Endothelial cell of umbilical vein (primary cell): Measurements from ENCODE around the gene ROCK2. TPM values are rescaled to one million over a fixed set of nuclear protein-coding genes. Genes with fewer than 3 reads are reported as not detected.

Source experiments
- BruUV-seq: library from RNA; stranded (reverse); fragments of 400-500 nt; replicated peaks from 2 replicates; lab custom pipeline; 2021; lab: Mats Ljungman, UMichigan
- CTCF ChIA-PET: fragments of 300-600, 350-600 bp; sonication (Branson Sonifier 250); formaldehyde crosslinking; loops from one replicate; lab custom pipeline; 2021; ENCODE audit warnings: antibody characterized with exemption, inconsistent platforms; lab: Charles Lee
- POLR2A ChIA-PET: fragments of 300-600, 350-600 bp; sonication (Branson Sonifier 250); formaldehyde crosslinking; loops from one replicate; lab custom pipeline; 2021; ENCODE audit warnings: antibody characterized with exemption, inconsistent platforms; lab: Charles Lee
- DNase-seq: peaks from one replicate; pipeline ENCODE4 v3.0.0-alpha.2; 2011; ENCODE audit warnings: low read depth, low spot score
- FAIRE-seq: peaks from 2 replicates; lab custom pipeline; 2011; peaks lifted over from hg19 to GRCh38; lab: Jason Lieb, UNC
- H2AFZ ChIP-seq: 2 replicates; pipeline ENCODE4 v1.6.0; 2012; ENCODE audit warnings: low read depth, low read length, control low read depth, inconsistent platforms
- H3K27ac ChIP-seq: 2 replicates; pipeline ENCODE4 v1.5.1; 2011; ENCODE audit warnings: low read depth, mild to moderate bottlenecking, control low read depth, low read length, moderate library complexity; ENCODE audit not compliant: insufficient read depth
- H3K27me3 ChIP-seq, 2 experiments: 2 replicates each; pipeline versions ENCODE4 v1.6.0 to v1.6.1; 2011; ENCODE audit warnings: low read length in 2 of 2, mixed read lengths in 1 of 2; ENCODE audit not compliant: control insufficient read depth in 2 of 2, insufficient read depth in 2 of 2
- H3K36me3 ChIP-seq, 2 experiments: 2 replicates in 1 of 2; 3 replicates in 1 of 2; pipeline ENCODE4 v1.5.1; 2011; ENCODE audit warnings: low read length in 2 of 2, mild to moderate bottlenecking in 1 of 2, moderate library complexity in 1 of 2; ENCODE audit not compliant: control insufficient read depth in 2 of 2, insufficient read depth in 2 of 2; ENCODE audit errors: extremely low read depth in 1 of 2
- H3K4me1 ChIP-seq: 3 replicates; pipeline ENCODE4 v1.5.1; 2011; ENCODE audit warnings: mild to moderate bottlenecking, low read length; ENCODE audit not compliant: control insufficient read depth, insufficient read depth; ENCODE audit errors: extremely low read depth
- H3K4me2 ChIP-seq: 2 replicates; pipeline ENCODE4 v1.6.1; 2011; ENCODE audit warnings: low read length, control low read depth, mixed read lengths; ENCODE audit not compliant: insufficient read depth
- H3K4me3 ChIP-seq, 3 experiments: fragments of 200-600 bp in 1 of 3; sonication (generic), shearing (Covaris generic) in 1 of 3; replicated peaks in 1 of 3; 2 replicates each; pipeline ENCODE4 v1.5.1; 2011 to 2016; ENCODE audit warnings: control low read depth in 3 of 3, low read length in 3 of 3, mild to moderate bottlenecking in 2 of 3, inconsistent platforms in 1 of 3, low read depth in 1 of 3, moderate library complexity in 1 of 3; ENCODE audit not compliant: insufficient read depth in 1 of 3
- H3K79me2 ChIP-seq: 2 replicates; pipeline ENCODE4 v1.6.0; 2012; ENCODE audit warnings: low read length, inconsistent platforms; ENCODE audit not compliant: control insufficient read depth, insufficient read depth
- H3K9ac ChIP-seq: replicated peaks from 2 replicates; pipeline ENCODE3; 2011; ENCODE audit warnings: low read length, control low read depth; ENCODE audit not compliant: insufficient read depth; ENCODE audit errors: extremely low read depth
- H3K9me1 ChIP-seq: replicated peaks from 3 replicates; pipeline ENCODE4 v1.6.0; 2011; ENCODE audit warnings: mild to moderate bottlenecking, low read length; ENCODE audit not compliant: control insufficient read depth, insufficient read depth; ENCODE audit errors: extremely low read depth
- H3K9me3 ChIP-seq: replicated peaks from 2 replicates; pipeline ENCODE4 v1.5.1; 2012; ENCODE audit warnings: low read length, inconsistent platforms; ENCODE audit not compliant: control insufficient read depth, insufficient read depth
- H4K20me1 ChIP-seq: replicated peaks from 2 replicates; pipeline ENCODE3; 2011; ENCODE audit warnings: mild to moderate bottlenecking, low read length; ENCODE audit not compliant: control insufficient read depth, insufficient read depth; ENCODE audit errors: extremely low read depth
- CTCF ChIP-seq, 2 donors: IDR thresholded peaks; 1 replicate in 1 of 2; 2 replicates in 1 of 2; pipeline ENCODE4 v1.5.1; 2011; ENCODE audit warnings: low read length in 2 of 2, mild to moderate bottlenecking in 2 of 2, moderate library complexity in 2 of 2, control low read depth in 1 of 2, inconsistent platforms in 1 of 2, low read depth in 1 of 2; ENCODE audit not compliant: insufficient read depth in 1 of 2; ENCODE audit errors: extremely low read depth in 1 of 2
- EZH2 ChIP-seq: IDR thresholded peaks from 2 replicates; pipeline ENCODE4 v1.6.1; 2012; ENCODE audit warnings: borderline replicate concordance, low read depth, mild to moderate bottlenecking, moderate library complexity, low read length, inconsistent platforms; ENCODE audit not compliant: severe bottlenecking
- FOS ChIP-seq: IDR thresholded peaks from 2 replicates; pipeline ENCODE4 v1.6.1; 2011; ENCODE audit warnings: mild to moderate bottlenecking, low read length, moderate library complexity, borderline replicate concordance; ENCODE audit not compliant: insufficient read depth
- GATA2 ChIP-seq: IDR thresholded peaks from 2 replicates; pipeline ENCODE4 v1.7.0; 2011; ENCODE audit warnings: low read depth, mild to moderate bottlenecking, moderate library complexity, mixed read lengths, low read length; ENCODE audit not compliant: insufficient read length, insufficient read depth
- JUN ChIP-seq: IDR thresholded peaks from 2 replicates; pipeline ENCODE4 v1.6.1; 2011; ENCODE audit warnings: borderline replicate concordance, low read depth; ENCODE audit not compliant: insufficient read length, insufficient read depth
- MAX ChIP-seq: IDR thresholded peaks from 2 replicates; pipeline ENCODE4 v1.6.1; 2011; ENCODE audit not compliant: insufficient read depth, insufficient read length
- MYC ChIP-seq: IDR thresholded peaks from one replicate; pipeline ENCODE4 v1.6.1; 2011; ENCODE audit warnings: mild to moderate bottlenecking, low read depth, low read length
- POLR2A ChIP-seq: IDR thresholded peaks from 2 replicates; pipeline ENCODE4 v1.6.1; 2012; ENCODE audit warnings: low read depth, mild to moderate bottlenecking, control low read depth, low read length
- POLR2AphosphoS5 ChIP-seq: IDR thresholded peaks from 2 replicates; pipeline ENCODE4 v1.6.1; 2012; ENCODE audit warnings: low read depth, mild to moderate bottlenecking, control low read depth, low read length, moderate library complexity; ENCODE audit not compliant: insufficient read depth
- dilution Hi-C: fragments of 300-500 bp; cut with MboI; formaldehyde crosslinking; loops from one replicate; pipeline ENCODE4 v1.15.0; 2019; ENCODE audit warnings: low sequenced_read_pairs; ENCODE audit not compliant: extremely low pct_ligation_motif_present
- intact Hi-C: fragments of 100-400 bp; cut with micrococcal nuclease; formaldehyde crosslinking; loops from one replicate; pipeline ENCODE4 v1.10.0; 2022
- polyA plus RNA-seq, 4 experiments: library from polyadenylated mRNA; depleted of rRNA in 3 of 4; stranded (reverse) in 3 of 4; unstranded in 1 of 4; fragments of >200 nt; gene quantifications; 2 replicates each; pipeline versions ENCODE4 v1.2.1 to v1.2.3, GENCODE V29; 2011 to 2012; ENCODE audit warnings: missing spikeins in 1 of 4
- total RNA-seq: library from RNA; stranded (reverse); gene quantifications from 2 replicates; pipeline ENCODE4 v1.2.3, GENCODE V29; 2021

The ROCK2 gene
- total and polyA plus RNA-seq, 2 donors (not counting 3 experiments of a cell fraction or from before 2014, with no cell fraction given): 5.2 to 56.5 TPM

GRCh38 chr2:11393711-11394236 lies 49.3 kb upstream of the ROCK2 start:
- Histone ChIP-seq H3K9me1 (no peaks in the 10 kb centered on the region), H3K9ac (no peak overlapping the region), H3K9me3 (no peaks in the 10 kb centered on the region), H4K20me1 (no peaks in the 10 kb centered on the region), H3K4me2 (no peak overlapping the region), H3K27me3 (peaks cover 0 to 5% of the 10 kb centered on the region in 2 experiments), H3K4me1 (peaks cover 10% of the 10 kb centered on the region), H3K36me3 (no peaks in the 10 kb centered on the region), H3K27ac (no peak overlapping the region), H2AFZ (no peak overlapping the region), H3K4me3 (no peak overlapping the region), H3K79me2 (no peaks in the 10 kb centered on the region)
- ChIA-PET CTCF (interaction anchor here (0.9 kb wide), 1 partner anchor 10 kb away, joined by 4 read pairs; no protein-coding TSS in a partner anchor), POLR2A (no interaction called here)
- no TSS peak for BruUV-seq
- DNase-seq (no peak), FAIRE-seq (no peak)
- no peak for TF ChIP-seq FOS
- no peak for TF ChIP-seq MAX
- no peak for TF ChIP-seq MYC
- no peak for TF ChIP-seq JUN
- no peak for TF ChIP-seq CTCF (IDR thresholded peaks at IDR 0.05; ENCODE audit: extremely low read depth in 1 of 2, insufficient read depth in 1 of 2, low read depth in 1 of 2, low read length in 2 of 2)
- TF ChIP-seq EZH2: no peak
- TF ChIP-seq POLR2AphosphoS5: no peak
- TF ChIP-seq GATA2: no peak
- TF ChIP-seq POLR2A: no peak
- dilution Hi-C loops: no loop called here
- intact Hi-C loops: no loop called here
